ENCODE results near the gene SH2D7. TPM values are rescaled to one million over a fixed set of nuclear protein-coding genes. Genes with fewer than 3 reads are reported as not detected.

The SH2D7 gene
- total and polyA plus RNA-seq, 8 donors = 0.04 to 1.8 (median 0.15) TPM; not detected in 1

GRCh38 chr15:78080088-78080460 is 12.3 kb upstream of the SH2D7 start:
- intact Hi-C loops (cut with DNase I) = no loop called here
- no peak for FAIRE-seq
- H3K27ac ChIP-seq = no peak overlapping the region

GRCh38 chr15:78082106-78082742 is 10.1 kb upstream of the SH2D7 start:
- intact Hi-C loops (cut with DNase I) = no loop called here
- peak in 2 of 4 donors; percentile 50 to 59 for ATAC-seq
- DNase-seq = no peak
- no peak for TF ChIP-seq CTCF (IDR thresholded peaks at IDR 0.05)
- H3K27me3 ChIP-seq = no peaks in the 10 kb centered on the region
- FAIRE-seq = no peak
- H3K27ac ChIP-seq = no peak overlapping the region
- no peak overlapping the region for H3K4me3 ChIP-seq
- WGBS, 2 donors = 68 to 83% methylated on average over 5 of the region's 5 CpGs
- no peaks in the 10 kb centered on the region for H3K9me3 ChIP-seq
- peaks cover 0 to 3% (median 0%) of the 10 kb centered on the region in 3 donors for H3K4me1 ChIP-seq
- no peaks in the 10 kb centered on the region for H3K36me3 ChIP-seq

More at GRCh38 chr15:78080088-78080460, 12.3 kb upstream of the SH2D7 start:
- H3K9me3 ChIP-seq = no peaks in the 10 kb centered on the region
- 83 to 84% methylated on average over 8 of the region's 8 CpGs for WGBS, 2 donors
- DNase-seq (no peak), ATAC-seq (no peak)
- no peaks in the 10 kb centered on the region for H3K27me3 ChIP-seq
- H3K4me3 ChIP-seq = no peak overlapping the region
- H3K36me3 ChIP-seq = no peaks in the 10 kb centered on the region
- TF ChIP-seq CTCF (IDR thresholded peaks at IDR 0.05) = no peak
- H3K4me1 ChIP-seq = peaks cover 0 to 19% (median 12%) of the 10 kb centered on the region in 3 donors

- H3K27me3 ChIP-seq = no peaks in the 10 kb centered on the region
- peaks cover 0 to 3% (median 0%) of the 10 kb centered on the region in 3 donors for H3K4me1 ChIP-seq
- H3K9me3 ChIP-seq = no peaks in the 10 kb centered on the region
- H3K4me3 ChIP-seq = no peak overlapping the region
- H3K36me3 ChIP-seq = no peaks in the 10 kb centered on the region
- ATAC-seq (no peak), DNase-seq (no peak), FAIRE-seq (no peak)
- intact Hi-C loops (cut with DNase I) = no loop called here
- 80 to 82% methylated on average over 1 of the region's 1 CpG for WGBS, 2 donors
- H3K27ac ChIP-seq = no peak overlapping the region
- no peak for TF ChIP-seq CTCF (IDR thresholded peaks at IDR 0.05)
Observed at GRCh38 chr15:78082743-78083110, 9.6 kb upstream of the SH2D7 start.

GRCh38 chr15:78083186-78083585 is 9.2 kb upstream of the SH2D7 start:
- H3K27ac ChIP-seq = no peak overlapping the region
- no peak for DNase-seq

More at GRCh38 chr15:78083186-78083585, 9.2 kb upstream of the SH2D7 start:
- Histone ChIP-seq H3K9me3 (no peaks in the 10 kb centered on the region), H3K4me1 (peaks cover 0 to 1% (median 0%) of the 10 kb centered on the region in 3 donors), H3K27me3 (no peaks in the 10 kb centered on the region), H3K4me3 (no peak overlapping the region), H3K36me3 (no peaks in the 10 kb centered on the region)
- ATAC-seq = no peak
- WGBS, 2 donors = 87 to 92% methylated on average over 4 of the region's 4 CpGs
- FAIRE-seq = no peak
- intact Hi-C loops (cut with DNase I) = no loop called here
- no peak for TF ChIP-seq CTCF (IDR thresholded peaks at IDR 0.05)
